Stomach smooth muscle (tissue), 2 donors: ENCODE data around the gene ZNF117.
"Not testable (repeated sequence)": the region's sequence is repeated elsewhere in the genome, so short reads cannot be mapped to it uniquely, and the experiment has no call there.

Experiments
- H3K27ac ChIP-seq: one replicate; pipeline ENCODE4 v1.7.0; 2013; ENCODE audit warnings: mild to moderate bottlenecking, low read length, inconsistent platforms
- H3K27me3 ChIP-seq, 2 donors: one replicate each; pipeline ENCODE4 v1.7.0; 2013; ENCODE audit warnings: low read length in 2 of 2; ENCODE audit not compliant: insufficient read depth in 2 of 2, control insufficient read depth in 1 of 2
- H3K36me3 ChIP-seq, 2 donors: one replicate each; pipeline ENCODE4 v1.7.0; 2013; ENCODE audit warnings: low read length in 2 of 2; ENCODE audit not compliant: control insufficient read depth in 2 of 2, insufficient read depth in 2 of 2
- H3K4me1 ChIP-seq: one replicate; pipeline ENCODE4 v1.7.0; 2013; ENCODE audit warnings: low read length; ENCODE audit not compliant: control insufficient read depth, insufficient read depth
- H3K4me3 ChIP-seq, 2 donors: one replicate each; pipeline ENCODE4 v1.7.0; 2013; ENCODE audit warnings: low read length in 2 of 2
- H3K9ac ChIP-seq, 2 donors: one replicate each; pipeline ENCODE4 v1.7.0; 2013; ENCODE audit warnings: low read length in 2 of 2, mild to moderate bottlenecking in 1 of 2
- H3K9me3 ChIP-seq, 2 donors: one replicate each; pipeline ENCODE4 v1.7.0; 2013; ENCODE audit warnings: low read length in 2 of 2; ENCODE audit not compliant: control insufficient read depth in 2 of 2
- donor health status: healthy.
- donor health status: Pancreatic carcinoma.

Gene ZNF117

DNA sequence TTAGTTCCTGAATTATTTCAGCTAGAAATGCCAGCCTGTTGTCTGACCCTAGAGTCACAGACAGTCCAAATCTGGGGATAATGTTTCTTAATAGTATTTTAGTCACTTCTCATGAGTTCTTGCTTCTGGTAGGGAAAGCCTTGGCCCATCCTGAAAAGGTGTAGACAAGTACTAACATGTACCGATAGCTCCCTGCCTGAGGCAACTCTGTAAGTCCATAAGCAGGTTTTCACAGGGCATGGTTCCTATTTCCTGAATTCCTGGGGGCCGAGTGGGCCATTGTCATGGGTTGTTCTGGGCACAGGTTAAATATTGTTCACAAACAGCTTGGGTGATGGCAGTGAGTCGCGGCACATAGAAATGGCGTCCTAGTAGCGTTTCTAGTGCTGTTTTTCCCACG is 3.1 kb upstream of the ZNF117 start:
- H3K4me3 ChIP-seq: no peak overlapping the region
- H3K9ac ChIP-seq: no peak overlapping the region
- H3K27me3 ChIP-seq: no peaks in the 10 kb centered on the region
- peaks cover 0 to 5% of the 10 kb centered on the region in 2 donors for H3K36me3 ChIP-seq
- H3K9me3 ChIP-seq: peaks cover 0 to 3% of the 10 kb centered on the region in 2 donors
- H3K4me1 ChIP-seq: no peaks in the 10 kb centered on the region
- no peak overlapping the region for H3K27ac ChIP-seq

DNA sequence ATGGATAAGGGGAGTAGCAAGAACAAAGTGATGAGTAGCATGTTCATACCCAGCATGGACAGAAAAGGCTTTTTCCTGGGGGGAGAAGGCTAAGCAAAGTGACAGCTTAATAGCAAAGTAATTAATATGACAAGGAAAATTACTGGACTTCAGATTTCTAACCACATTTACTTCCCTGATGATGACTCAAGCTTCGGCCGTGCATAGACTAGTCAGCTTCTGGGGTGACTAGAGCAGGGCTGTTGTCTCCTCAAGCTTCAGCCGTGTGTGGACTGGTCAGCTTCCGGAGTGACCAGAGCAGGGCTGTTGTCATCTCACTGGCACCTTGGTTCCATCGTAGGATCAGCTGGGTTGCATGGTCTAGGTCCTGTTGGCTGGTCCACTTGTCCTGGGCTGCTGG is 2.1 kb upstream of the ZNF117 start:
- H3K4me1 ChIP-seq: no peaks in the 10 kb centered on the region
- H3K9me3 ChIP-seq: peaks cover 0 to 3% of the 10 kb centered on the region in 2 donors

DNA sequence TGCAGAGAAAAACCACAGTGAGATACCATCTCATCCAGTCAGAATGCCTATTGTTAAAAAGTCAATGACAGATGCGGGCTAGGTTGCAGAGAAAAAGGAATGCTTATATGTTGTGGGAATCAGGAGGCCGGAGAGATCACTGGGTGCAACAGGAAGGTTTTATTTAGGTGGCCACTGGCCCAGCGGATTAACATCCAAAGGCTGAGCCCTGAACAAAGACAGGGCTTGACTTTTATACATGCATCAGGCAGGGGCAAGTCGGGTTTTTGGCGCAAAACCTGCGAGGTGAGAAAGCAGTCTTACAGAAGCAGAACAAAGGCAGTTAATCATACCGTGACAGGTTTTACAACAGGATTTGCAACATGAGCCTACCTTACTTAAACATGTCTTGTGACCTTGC is 620 bp downstream of the ZNF117 start:
- Histone ChIP-seq H3K27me3 (no peaks in the 10 kb centered on the region), H3K4me3 (no peak overlapping the region), H3K9ac (no peak overlapping the region), H3K4me1 (no peaks in the 10 kb centered on the region), H3K36me3 (peaks cover 0 to 2% of the 10 kb centered on the region in 2 donors), H3K27ac (no peak overlapping the region), H3K9me3 (peaks cover 0 to 3% of the 10 kb centered on the region in 2 donors)

More for the DNA sequence above, 2.1 kb upstream of the ZNF117 start:
- Histone ChIP-seq H3K27me3 (no peaks in the 10 kb centered on the region), H3K4me3 (no peak overlapping the region), H3K36me3 (peaks cover 0 to 2% of the 10 kb centered on the region in 2 donors), H3K27ac (no peak overlapping the region), H3K9ac (no peak overlapping the region)

DNA sequence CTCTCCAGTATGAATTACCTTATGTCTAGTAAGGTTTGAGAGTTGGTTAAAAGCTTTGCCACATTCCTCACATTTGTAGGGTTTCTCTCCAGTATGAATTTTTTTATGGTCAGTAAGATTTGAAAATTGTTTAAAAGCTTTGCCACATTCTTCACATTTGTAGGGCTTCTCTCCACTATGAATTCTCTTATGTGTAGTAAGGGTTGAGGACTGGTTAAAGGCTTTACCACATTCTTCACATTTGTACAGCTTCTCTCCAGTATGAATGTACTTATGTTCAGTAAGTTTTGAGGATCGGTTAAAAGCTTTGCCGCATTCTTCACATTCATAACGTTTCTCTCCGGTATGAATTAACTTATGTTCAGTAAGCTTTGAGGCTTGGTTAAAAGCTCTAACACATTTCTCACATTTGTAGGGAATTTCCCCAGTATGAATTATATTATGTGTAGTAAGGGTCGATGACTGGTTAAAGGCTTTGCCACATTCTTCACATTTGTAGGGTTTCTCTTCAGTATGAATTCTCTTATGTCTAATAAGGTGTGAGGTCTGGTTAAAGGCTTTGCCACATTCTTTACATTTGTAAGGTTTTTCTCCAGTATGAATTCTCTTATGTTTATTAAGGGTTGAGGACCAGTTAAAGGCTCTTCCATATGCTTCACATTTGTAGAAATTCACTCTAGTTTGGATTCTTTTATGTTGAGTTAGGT is 12.2 kb downstream of the ZNF117 start:
- Histone ChIP-seq H3K27me3 (no peaks in the 10 kb centered on the region), H3K9me3 (peaks cover 5 to 21% of the 10 kb centered on the region in 2 donors), H3K9ac (no peak overlapping the region), H3K4me1 (no peaks in the 10 kb centered on the region), H3K36me3 (peaks cover 4 to 35% of the 10 kb centered on the region in 2 donors), H3K4me3 (no peak overlapping the region), H3K27ac (no peak overlapping the region)

DNA sequence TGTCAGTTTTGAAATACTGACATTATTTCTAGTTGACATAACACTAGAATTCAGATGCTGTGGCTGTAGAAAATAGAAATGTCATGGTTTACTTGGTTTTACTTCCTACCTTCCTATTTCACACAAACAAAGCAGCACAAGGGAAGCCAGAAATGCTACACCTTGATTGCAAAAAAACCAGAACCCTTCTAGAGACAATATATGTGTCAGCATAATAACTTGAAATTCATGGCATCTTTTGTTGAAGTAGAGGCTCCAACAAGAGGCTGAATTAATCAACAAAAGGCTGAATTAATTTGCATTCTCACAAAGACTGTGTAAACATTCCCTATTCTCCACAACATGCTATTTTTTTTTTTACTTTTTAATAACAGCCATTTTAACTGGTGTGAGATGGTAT is 25.2 kb downstream of the ZNF117 start:
- Histone ChIP-seq H3K9ac (no peak overlapping the region), H3K9me3 (no peaks in the 10 kb centered on the region), H3K27ac (no peak overlapping the region), H3K36me3 (no peaks in the 10 kb centered on the region), H3K4me1 (no peaks in the 10 kb centered on the region), H3K4me3 (no peak overlapping the region), H3K27me3 (no peaks in the 10 kb centered on the region)

DNA sequence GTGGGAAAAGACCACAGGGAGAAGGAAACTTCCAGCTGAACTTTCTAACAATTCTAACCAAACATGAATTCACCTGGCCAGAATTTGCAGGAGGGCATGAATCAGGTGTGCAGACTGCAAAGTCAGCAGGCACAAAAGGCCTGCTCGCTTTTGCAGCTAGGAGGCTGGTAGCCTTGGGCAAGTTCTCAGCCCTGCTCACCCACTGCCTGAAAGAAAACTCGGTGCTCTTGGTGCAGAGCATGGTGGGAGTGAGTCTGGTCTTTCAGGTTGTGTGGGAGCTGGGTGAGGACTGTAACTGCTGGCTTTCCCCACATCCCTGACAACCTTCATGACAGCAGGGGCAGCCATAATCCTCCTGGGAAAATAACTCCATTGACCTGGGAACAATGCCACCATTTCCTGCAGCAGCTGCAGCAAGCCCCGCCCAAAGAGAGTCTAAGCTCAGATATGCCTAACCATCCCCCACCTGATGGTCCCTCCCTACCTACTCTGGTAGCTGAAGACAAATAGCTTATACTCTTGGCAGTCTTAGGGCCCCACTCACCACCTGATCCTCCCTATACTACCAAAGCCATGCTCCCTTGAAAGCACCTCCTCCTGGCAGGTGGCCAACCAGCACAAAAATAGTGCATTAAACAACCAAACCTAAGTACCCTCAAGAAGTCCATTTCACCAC is 31.6 kb downstream of the ZNF117 start:
- Histone ChIP-seq H3K27me3 (no peaks in the 10 kb centered on the region), H3K36me3 (no peaks in the 10 kb centered on the region), H3K9ac (no peak overlapping the region), H3K4me1 (no peaks in the 10 kb centered on the region), H3K27ac (no peak overlapping the region), H3K4me3 (no peak overlapping the region), H3K9me3 (peaks cover 0 to 3% of the 10 kb centered on the region in 2 donors)

DNA sequence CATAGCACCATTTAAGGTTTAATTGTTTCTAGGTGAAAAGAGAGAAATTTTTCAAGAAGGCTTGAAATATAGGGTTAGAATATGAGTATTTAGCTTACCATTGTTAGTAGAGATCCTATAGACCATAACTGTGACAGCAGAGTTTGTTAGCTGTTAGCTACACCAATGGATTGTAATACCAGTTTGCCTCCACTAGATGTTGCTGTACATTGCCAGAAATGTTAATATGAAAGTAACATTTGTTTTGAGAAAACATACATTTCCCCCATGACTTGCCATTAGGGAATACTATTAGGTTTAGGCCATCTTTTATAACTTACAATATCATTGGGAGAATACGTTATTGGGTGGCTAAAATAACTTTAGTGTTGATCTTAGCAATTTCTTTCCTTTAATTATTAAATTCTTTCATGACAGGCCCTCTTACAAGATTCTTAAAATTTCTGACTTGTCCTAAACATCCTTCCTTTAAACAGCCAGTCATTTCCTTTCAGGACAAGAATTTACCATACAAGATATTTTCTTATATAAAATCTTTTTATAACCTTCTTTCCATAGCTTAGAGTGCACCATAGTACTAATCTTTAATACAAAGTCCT is 39.5 kb downstream of the ZNF117 start:
- Histone ChIP-seq H3K9ac (no peak overlapping the region), H3K27ac (no peak overlapping the region), H3K27me3 (peaks cover 14 to 20% of the 10 kb centered on the region in 2 donors), H3K36me3 (no peaks in the 10 kb centered on the region), H3K9me3 (peaks cover 0 to 3% of the 10 kb centered on the region in 2 donors), H3K4me3 (no peak overlapping the region), H3K4me1 (peaks cover 10% of the 10 kb centered on the region)

DNA sequence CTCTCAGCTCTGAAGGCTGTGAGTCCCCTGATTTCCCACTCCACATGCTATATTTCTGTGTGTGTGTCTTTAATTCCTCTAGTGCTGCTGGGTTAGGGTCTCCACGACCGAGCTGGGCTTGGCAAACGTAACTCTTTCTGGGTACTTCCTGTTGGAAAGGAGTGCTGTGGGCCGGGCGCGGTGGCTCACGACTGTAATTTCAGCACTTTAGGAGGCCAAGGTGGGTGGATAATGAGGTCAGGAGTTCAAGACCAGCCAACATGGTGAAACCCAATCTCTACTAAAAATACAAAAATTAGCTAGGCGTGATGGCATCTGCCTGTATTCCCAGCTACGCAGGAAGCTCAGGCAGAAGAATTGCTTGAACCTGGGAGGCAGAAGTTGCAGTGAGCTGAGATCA is 40.2 kb downstream of the ZNF117 start:
- H3K4me3 ChIP-seq, H3K27ac ChIP-seq, H3K36me3 ChIP-seq, H3K9me3 ChIP-seq, H3K9ac ChIP-seq: not testable (repeated sequence)
- Histone ChIP-seq H3K4me1 (peaks cover 10% of the 10 kb centered on the region), H3K27me3 (peaks cover 17 to 26% of the 10 kb centered on the region in 2 donors)

DNA sequence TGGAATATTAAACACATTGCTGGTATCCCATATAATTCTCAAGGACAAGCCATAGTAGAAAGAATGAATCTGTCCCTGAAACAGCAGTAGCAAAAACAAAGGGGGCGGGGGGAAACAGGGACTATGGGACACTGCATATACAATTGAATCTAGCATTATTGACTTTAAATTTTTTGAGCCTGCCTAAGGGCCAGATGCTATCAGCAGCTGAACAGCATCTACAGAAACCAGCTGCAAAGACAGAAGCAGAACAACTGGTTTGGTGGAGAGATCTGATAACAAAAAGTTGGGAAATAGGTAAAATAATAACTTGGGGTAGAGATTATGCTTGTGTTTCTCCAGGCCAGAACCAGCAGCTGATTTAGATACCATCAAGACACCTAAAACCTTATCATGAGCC is 42.1 kb downstream of the ZNF117 start:
- not testable (repeated sequence) for H3K9ac ChIP-seq, H3K9me3 ChIP-seq, H3K4me3 ChIP-seq, H3K36me3 ChIP-seq, H3K27ac ChIP-seq
- Histone ChIP-seq H3K27me3 (peaks cover 19 to 30% of the 10 kb centered on the region in 2 donors), H3K4me1 (peaks cover 10% of the 10 kb centered on the region)

DNA sequence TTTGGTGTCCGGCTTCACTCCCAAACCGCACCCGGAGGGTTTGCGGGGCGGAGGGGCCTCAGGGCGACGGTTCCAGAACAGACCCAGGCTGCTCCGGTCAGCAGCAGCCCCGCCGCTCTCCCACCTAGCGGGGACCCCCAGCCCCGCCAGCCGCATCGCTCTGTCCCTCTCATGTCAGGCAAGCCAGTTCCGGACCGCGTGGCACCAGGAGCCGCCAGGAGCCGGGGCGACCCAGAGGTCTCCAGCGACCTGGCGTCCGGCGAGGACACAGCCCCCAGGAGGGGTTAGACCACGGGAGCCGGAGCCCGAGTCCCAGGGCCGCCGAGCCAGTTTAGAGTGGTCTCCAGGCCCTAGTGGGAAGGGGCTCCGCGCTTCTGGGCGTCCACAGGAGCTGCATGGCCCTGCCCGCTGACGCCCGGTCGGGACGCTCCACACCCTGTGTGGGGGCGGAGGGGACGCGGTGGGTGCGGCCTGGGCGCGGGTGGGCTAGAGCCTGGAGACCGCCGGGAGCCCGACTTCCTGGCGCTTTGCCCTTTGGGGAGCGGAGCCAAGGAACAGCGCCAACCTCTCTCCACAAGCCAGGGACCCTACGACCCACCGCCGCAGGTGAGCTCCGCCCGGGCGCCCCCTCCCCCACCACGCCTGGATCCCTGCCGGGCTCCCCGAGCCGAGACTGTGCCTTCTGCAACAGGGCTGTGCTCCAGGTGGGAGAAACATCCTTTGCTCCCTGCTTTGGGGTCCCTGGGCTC is 43.4 kb downstream of the ZNF117 start:
- peak overlapping the region; percentile 27 to 61 for H3K4me3 ChIP-seq
- peaks cover 19 to 30% of the 10 kb centered on the region in 2 donors for H3K27me3 ChIP-seq
- no peaks in the 10 kb centered on the region for H3K36me3 ChIP-seq
- no peak overlapping the region for H3K27ac ChIP-seq
- no peaks in the 10 kb centered on the region for H3K9me3 ChIP-seq
- H3K9ac ChIP-seq: no peak overlapping the region
- peaks cover 10% of the 10 kb centered on the region for H3K4me1 ChIP-seq
